ENCODE results near the gene FCRLA.

DNA sequence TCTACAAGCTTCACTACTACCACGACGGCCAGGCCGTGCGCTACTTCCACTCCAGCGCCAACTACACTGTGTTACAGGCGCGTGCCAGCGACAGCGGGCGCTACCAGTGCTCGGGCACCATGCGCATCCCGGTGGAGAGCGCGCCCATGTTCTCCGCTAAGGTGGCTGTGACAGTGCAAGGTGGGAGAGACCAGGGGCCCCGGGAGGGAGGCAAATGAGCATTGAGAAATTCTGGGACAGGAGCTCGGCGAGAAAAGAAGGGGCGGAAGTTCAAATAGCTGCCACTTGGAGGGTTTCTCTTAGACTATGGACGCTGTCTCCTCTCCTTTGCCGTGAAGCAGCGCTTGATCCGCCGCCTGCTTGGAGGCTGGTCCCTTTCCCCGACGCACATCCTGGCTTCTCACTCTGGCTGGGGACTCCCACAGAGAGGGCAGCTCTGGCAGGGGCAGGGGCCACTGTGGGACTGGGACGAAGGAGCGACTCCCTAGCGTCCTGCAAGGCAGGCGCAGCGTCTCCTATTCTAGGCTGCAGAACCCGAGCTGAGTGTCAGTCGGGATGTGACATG, 19.0 kb downstream of the FCRLA start:
- TF ChIP-seq CTCF (conservative IDR thresholded peaks at IDR 0.05) (0 out of 2 replicates have a peak, but pooled peaks have one; percentile 24), EZH2 (IDR thresholded peaks at IDR 0.05; ENCODE audit: low read depth) (no peak)

All from PC-9 (cell line).